Mesothelial cell of epicardium (in vitro differentiated cells): Measurements from ENCODE around the gene PITPNC1. TPM values are rescaled to one million over a fixed set of nuclear protein-coding genes. Genes with fewer than 3 reads are reported as not detected.

Experiments
- DNase-seq, 2 experiments: peaks; one replicate each; pipeline ENCODE4 v3.0.0; 2021; ENCODE audit warnings: low spot score in 2 of 2; ENCODE audit not compliant: unreplicated experiment in 2 of 2
- H3K27ac Mint-ChIP-seq: 2 replicates; pipeline ENCODE4 v1.8.0; 2021; ENCODE audit warnings: mixed read lengths
- H3K27me3 Mint-ChIP-seq: 2 replicates; pipeline ENCODE4 v1.8.0; 2021; ENCODE audit warnings: low read depth, mixed read lengths
- H3K36me3 Mint-ChIP-seq: 2 replicates; pipeline ENCODE4 v1.8.0; 2021; ENCODE audit warnings: mixed read lengths
- H3K4me1 Mint-ChIP-seq: 2 replicates; pipeline ENCODE4 v1.8.0; 2021; ENCODE audit warnings: mixed read lengths
- H3K4me3 Mint-ChIP-seq: 2 replicates; pipeline ENCODE4 v1.8.0; 2021; ENCODE audit warnings: mild to moderate bottlenecking, moderate library complexity, mixed read lengths
- H3K9me3 Mint-ChIP-seq: 2 replicates; pipeline ENCODE4 v1.8.0; 2021; ENCODE audit warnings: mixed read lengths
- CTCF ChIP-seq: fragments of 200-600 bp; sonication (generic); IDR thresholded peaks from one replicate; pipeline ENCODE4 v1.5.0; 2021; ENCODE audit warnings: antibody characterized with exemption; ENCODE audit not compliant: unreplicated experiment
- total RNA-seq: library from RNA; stranded (reverse); gene quantifications from 3 replicates; pipeline ENCODE4 v1.2.1, GENCODE V29; 2021

The PITPNC1 gene
- total RNA-seq, 1 donor from 2014 or later = 19.9 TPM

- Mint-ChIP-seq H3K9me3 (peaks cover 14% of the 10 kb centered on the region), H3K36me3 (peaks cover 11% of the 10 kb centered on the region), H3K27me3 (no peaks in the 10 kb centered on the region), H3K4me1 (no peaks in the 10 kb centered on the region), H3K27ac (no peak overlapping the region), H3K4me3 (no peak overlapping the region)
- no peak for TF ChIP-seq CTCF
- no peak for DNase-seq
These were observed 126.7 kb downstream of the PITPNC1 start for GRCh38 chr17:67503739-67504138.

- Mint-ChIP-seq H3K4me1 (no peaks in the 10 kb centered on the region), H3K27ac (no peak overlapping the region), H3K9me3 (peaks cover 14% of the 10 kb centered on the region), H3K36me3 (peaks cover 11% of the 10 kb centered on the region), H3K4me3 (no peak overlapping the region), H3K27me3 (no peaks in the 10 kb centered on the region)
- no peak for TF ChIP-seq CTCF
- no peak for DNase-seq
These were observed 127.1 kb downstream of the PITPNC1 start for GRCh38 chr17:67504182-67504581.

GRCh38 chr17:67506966-67507365, 129.9 kb downstream of the PITPNC1 start:
- no peak for DNase-seq
- Mint-ChIP-seq H3K4me3 (no peak overlapping the region), H3K27ac (no peak overlapping the region), H3K4me1 (no peaks in the 10 kb centered on the region), H3K27me3 (no peaks in the 10 kb centered on the region), H3K9me3 (peaks cover 14% of the 10 kb centered on the region), H3K36me3 (peaks cover 11% of the 10 kb centered on the region)
- TF ChIP-seq CTCF = no peak

- Mint-ChIP-seq H3K9me3 (peaks cover 14% of the 10 kb centered on the region), H3K27me3 (no peaks in the 10 kb centered on the region), H3K36me3 (peaks cover 11% of the 10 kb centered on the region), H3K27ac (no peak overlapping the region), H3K4me1 (peaks cover 3% of the 10 kb centered on the region), H3K4me3 (no peak overlapping the region)
- TF ChIP-seq CTCF = no peak
- DNase-seq = no peak
These were observed 132.6 kb downstream of the PITPNC1 start for GRCh38 chr17:67509390-67510287.

- H3K36me3 Mint-ChIP-seq = peaks cover 11% of the 10 kb centered on the region
- H3K9me3 Mint-ChIP-seq = peaks cover 14% of the 10 kb centered on the region
- H3K4me1 Mint-ChIP-seq = peaks cover 17% of the 10 kb centered on the region
- no peaks in the 10 kb centered on the region for H3K27me3 Mint-ChIP-seq
- no peak for DNase-seq
- TF ChIP-seq CTCF = no peak
- H3K4me3 Mint-ChIP-seq = no peak overlapping the region
- H3K27ac Mint-ChIP-seq = no peak overlapping the region
These were observed 133.9 kb downstream of the PITPNC1 start for GRCh38 chr17:67511012-67511411.
